Pancreas (tissue), 10 donors: ENCODE measurements around the gene PRELID3B. TPM values are rescaled to one million over a fixed set of nuclear protein-coding genes. Genes with fewer than 3 reads are reported as not detected.

Experiments
- ATAC-seq, 4 donors: fragments of 200-7000 bp; cut with Tn5 transposase; one replicate each; pipeline versions ENCODE4 v1.8.0 to v1.9.1; 2020; ENCODE audit warnings: mild to moderate bottlenecking in 4 of 4, moderate library complexity in 4 of 4
- DNase-seq, 6 donors: peaks; one replicate each; pipeline ENCODE4 v3.0.0-alpha.2; 2020
- FAIRE-seq: peaks from 2 replicates; lab custom pipeline; 2012; peaks lifted over from hg19 to GRCh38; lab: Jason Lieb, UNC
- H3K27ac ChIP-seq, 4 donors: fragments of 200-600 bp; sonication (generic); 1 replicate in 3 of 4; 2 replicates in 1 of 4; pipeline versions ENCODE4 v1.5.0 to v1.8.0; 2020
- H3K27me3 ChIP-seq, 4 donors: fragments of 200-600 bp; one replicate each; pipeline ENCODE4 v1.8.0; 2021
- H3K36me3 ChIP-seq, 3 donors: fragments of 200-600 bp; sonication (generic) in 1 of 3; one replicate each; pipeline versions ENCODE4 v1.5.0 to v1.8.0; 2020 to 2021
- H3K4me1 ChIP-seq, 3 donors: fragments of 200-600 bp; one replicate each; pipeline ENCODE4 v1.8.0; 2021
- H3K4me3 ChIP-seq, 4 donors: fragments of 200-600 bp; sonication (generic) in 2 of 4; one replicate each; pipeline versions ENCODE4 v1.5.0 to v1.8.0; 2020 to 2021
- H3K9me3 ChIP-seq, 4 donors: fragments of 200-600 bp; one replicate each; pipeline ENCODE4 v1.8.0; 2021
- CTCF ChIP-seq, 4 donors: fragments of 200-600 bp; sonication (generic) in 3 of 4; IDR thresholded peaks; one replicate each; pipeline versions ENCODE4 v1.5.0 to v1.8.0; 2021; ENCODE audit warnings: antibody characterized with exemption in 4 of 4
- WGBS, 2 donors: extraction: QIAGEN DNeasy Blood & Tissue Kit; methylation state at CpG; one replicate each; pipeline ENCODE4 v1.1.7; 2013; 5-methylcytosine and 5-hydroxymethylcytosine counted together
- intact Hi-C, 3 donors: fragments of 100-400 bp; cut with DNase I; formaldehyde crosslinking; loops; one replicate each; pipeline versions ENCODE4 v1.11.1 to v1.14.2; 2022
- polyA plus RNA-seq, 2 donors: library from polyadenylated mRNA; stranded (reverse); fragments of 200-250 nt; gene quantifications; one replicate each; pipeline ENCODE4 v1.2.3, GENCODE V29; 2013
- total RNA-seq, 6 donors: library from RNA; stranded (reverse); fragmentation: NEBNext Ultra II Directional in 4 of 6; extraction: Animal tissue kit (Norgen Biotek cat#: 25700) in 4 of 6; gene quantifications; one replicate each; pipeline versions ENCODE4 v1.2.1 to v1.2.4, GENCODE V29; 2021 to 2023
- donor health status: healthy with polysubstance abuse.
- donor health status: DM: no; HTN: no; CAD: no; lungs with moderate emphysema.
- donor health status: DM: no; HTN: no; CAD: no.
- donor health status: control.
- donor health status: control.
- donor health status: Bipolar disorder and iron deficiency.
- donor health status: DM: yes; HTN: yes; CAD: no.
- donor health status: DM: no; HTN: no; CAD: no.
- donor health status: DM: no; HTN: no; CAD: no.
- donor health status: DM: yes; HTN: yes; CAD: no.

Gene PRELID3B
- total and polyA plus RNA-seq, 8 donors, result 8.4 to 24.9 (median 18.9) TPM

GRCh38 chr20:59003836-59004492 lies 38.6 kb downstream of the PRELID3B start:
- no peak for TF ChIP-seq CTCF (IDR thresholded peaks at IDR 0.05)
- Histone ChIP-seq H3K4me1 (peaks cover 5 to 12% (median 11%) of the 10 kb centered on the region in 3 donors), H3K27me3 (no peaks in the 10 kb centered on the region), H3K9me3 (no peaks in the 10 kb centered on the region), H3K4me3 (peak overlapping the region in 1 of 4 donors; percentile 7), H3K36me3 (peaks cover 0 to 5% (median 0%) of the 10 kb centered on the region in 3 donors), H3K27ac (peak overlapping the region in 1 of 4 donors; percentile 84)
- WGBS, 2 donors, result 82 to 83% methylated on average over 16 of the region's 16 CpGs
- ATAC-seq (no peak), FAIRE-seq (no peak), DNase-seq (peak in 1 of 6 donors; percentile 53)
- intact Hi-C loops, result no loop called here

- Histone ChIP-seq H3K27ac (no peak overlapping the region), H3K4me3 (no peak overlapping the region), H3K4me1 (peaks cover 5 to 12% (median 11%) of the 10 kb centered on the region in 3 donors), H3K36me3 (peaks cover 0 to 8% (median 0%) of the 10 kb centered on the region in 3 donors), H3K27me3 (no peaks in the 10 kb centered on the region), H3K9me3 (no peaks in the 10 kb centered on the region)
- intact Hi-C loops, result no loop called here
- no peak for TF ChIP-seq CTCF (IDR thresholded peaks at IDR 0.05)
- WGBS, 2 donors, result 88 to 93% methylated on average over 17 of the region's 17 CpGs
- FAIRE-seq (no peak), DNase-seq (peak in 1 of 6 donors; percentile 50), ATAC-seq (no peak)
Observed at GRCh38 chr20:59002874-59003399, 39.6 kb downstream of the PRELID3B start.

- Histone ChIP-seq H3K27ac (no peak overlapping the region), H3K4me1 (peaks cover 5 to 12% (median 11%) of the 10 kb centered on the region in 3 donors), H3K4me3 (no peak overlapping the region), H3K9me3 (no peaks in the 10 kb centered on the region), H3K36me3 (peaks cover 0 to 13% (median 0%) of the 10 kb centered on the region in 3 donors), H3K27me3 (no peaks in the 10 kb centered on the region)
- DNase-seq (peak in 1 of 6 donors; percentile 36), ATAC-seq (no peak), FAIRE-seq (no peak)
- 82 to 94% methylated on average over 7 to 8 of the region's 8 CpGs for WGBS, 2 donors
- no peak for TF ChIP-seq CTCF (IDR thresholded peaks at IDR 0.05)
- intact Hi-C loops, result no loop called here
Observed at GRCh38 chr20:59002388-59002787, 40.2 kb downstream of the PRELID3B start.

GRCh38 chr20:59001449-59002171 lies 41.0 kb downstream of the PRELID3B start:
- DNase-seq, result peak in 1 of 6 donors; percentile 32
- peaks cover 5 to 12% (median 11%) of the 10 kb centered on the region in 3 donors for H3K4me1 ChIP-seq
- H3K36me3 ChIP-seq, result peaks cover 0 to 20% (median 0%) of the 10 kb centered on the region in 3 donors
- no peak overlapping the region for H3K27ac ChIP-seq
- H3K9me3 ChIP-seq, result no peaks in the 10 kb centered on the region
- no peaks in the 10 kb centered on the region for H3K27me3 ChIP-seq
- TF ChIP-seq CTCF (IDR thresholded peaks at IDR 0.05), result no peak
- WGBS, 2 donors, result 93 to 95% methylated on average over 27 of the region's 27 CpGs
- no peak for FAIRE-seq
- ATAC-seq, result no peak
- intact Hi-C loops, result no loop called here
- H3K4me3 ChIP-seq, result no peak overlapping the region
